ENCODE data around the gene RRBP1.

DNA sequence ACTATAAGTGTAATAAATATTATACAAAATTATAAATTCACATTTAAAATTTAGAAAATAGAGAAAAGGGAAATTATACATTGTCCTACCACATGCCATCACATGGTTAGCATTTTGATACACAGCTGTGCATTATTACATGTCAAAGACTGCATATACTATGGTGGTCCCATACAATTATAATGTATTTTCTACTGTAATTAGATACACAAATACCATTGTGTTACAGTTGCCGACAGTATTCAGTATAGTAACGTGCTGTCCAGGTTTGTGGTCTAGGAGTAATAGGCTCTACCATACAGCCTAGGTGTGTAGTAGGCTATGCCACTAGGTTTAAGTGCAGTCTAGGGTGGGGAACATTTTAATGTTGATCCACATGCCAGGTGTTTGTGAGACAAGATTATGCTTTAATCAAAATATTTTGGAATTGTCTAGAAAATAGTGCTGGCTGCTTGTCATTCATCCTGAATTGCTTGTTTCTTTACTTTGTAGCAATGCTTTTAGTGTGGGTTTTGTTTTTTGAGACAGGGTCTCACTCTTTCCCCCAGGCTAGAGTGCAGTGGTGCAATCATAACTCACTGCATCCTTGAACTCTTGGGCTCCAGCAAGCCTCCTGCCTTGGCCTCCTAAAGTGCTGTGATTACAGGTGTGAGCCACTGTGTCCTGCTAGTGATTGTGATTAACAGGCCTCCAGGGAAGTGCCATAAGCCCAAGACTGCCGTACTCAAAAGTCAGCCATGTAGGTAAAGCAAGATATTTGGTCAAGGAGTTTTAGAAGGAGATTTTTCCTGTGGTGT lies 73.1 kb downstream of the RRBP1 start:
- TF ChIP-seq, protein P1, sequence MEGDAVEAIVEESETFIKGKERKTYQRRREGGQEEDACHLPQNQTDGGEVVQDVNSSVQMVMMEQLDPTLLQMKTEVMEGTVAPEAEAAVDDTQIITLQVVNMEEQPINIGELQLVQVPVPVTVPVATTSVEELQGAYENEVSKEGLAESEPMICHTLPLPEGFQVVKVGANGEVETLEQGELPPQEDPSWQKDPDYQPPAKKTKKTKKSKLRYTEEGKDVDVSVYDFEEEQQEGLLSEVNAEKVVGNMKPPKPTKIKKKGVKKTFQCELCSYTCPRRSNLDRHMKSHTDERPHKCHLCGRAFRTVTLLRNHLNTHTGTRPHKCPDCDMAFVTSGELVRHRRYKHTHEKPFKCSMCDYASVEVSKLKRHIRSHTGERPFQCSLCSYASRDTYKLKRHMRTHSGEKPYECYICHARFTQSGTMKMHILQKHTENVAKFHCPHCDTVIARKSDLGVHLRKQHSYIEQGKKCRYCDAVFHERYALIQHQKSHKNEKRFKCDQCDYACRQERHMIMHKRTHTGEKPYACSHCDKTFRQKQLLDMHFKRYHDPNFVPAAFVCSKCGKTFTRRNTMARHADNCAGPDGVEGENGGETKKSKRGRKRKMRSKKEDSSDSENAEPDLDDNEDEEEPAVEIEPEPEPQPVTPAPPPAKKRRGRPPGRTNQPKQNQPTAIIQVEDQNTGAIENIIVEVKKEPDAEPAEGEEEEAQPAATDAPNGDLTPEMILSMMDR (IDR thresholded peaks at IDR 0.05) = no peak
- TF ChIP-seq ZFX (IDR thresholded peaks at IDR 0.05; ENCODE audit: borderline replicate concordance) = no peak
